ENCODE measurements around the gene ORMDL3. TPM values are rescaled to one million over a fixed set of nuclear protein-coding genes. Genes with fewer than 3 reads are reported as not detected.

ORMDL3 gene
- total RNA-seq, 1 donor from 2014 or later = 37.9 TPM

- TF ChIP-seq CTCF (IDR thresholded peaks at IDR 0.05; ENCODE audit: insufficient read depth, low read length, poor library complexity, severe bottlenecking) = no peak
- no peak for DNase-seq (ENCODE audit: low read depth)
- Histone ChIP-seq H3K36me3 (ENCODE audit: control insufficient read depth, insufficient read depth, low read length) (peaks cover 1% of the 10 kb centered on the region), H3K27me3 (ENCODE audit: control insufficient read depth, insufficient read depth, low read length) (no peaks in the 10 kb centered on the region), H3K4me3 (ENCODE audit: low read depth, low read length) (no peak overlapping the region)
Observed at GRCh38 chr17:39921323-39921722, 6.1 kb downstream of the ORMDL3 start.

GRCh38 chr17:39920218-39921210 lies 6.9 kb downstream of the ORMDL3 start:
- Histone ChIP-seq H3K27me3 (ENCODE audit: control insufficient read depth, insufficient read depth, low read length) (no peaks in the 10 kb centered on the region), H3K4me3 (ENCODE audit: low read depth, low read length) (no peak overlapping the region), H3K36me3 (ENCODE audit: control insufficient read depth, insufficient read depth, low read length) (peaks cover 1% of the 10 kb centered on the region)
- TF ChIP-seq CTCF (IDR thresholded peaks at IDR 0.05; ENCODE audit: insufficient read depth, low read length, poor library complexity, severe bottlenecking) = no peak
- DNase-seq (ENCODE audit: low read depth) = no peak

- no peak for TF ChIP-seq CTCF (IDR thresholded peaks at IDR 0.05; ENCODE audit: insufficient read depth, low read length, poor library complexity, severe bottlenecking)
- H3K27me3 ChIP-seq (ENCODE audit: control insufficient read depth, insufficient read depth, low read length) = no peaks in the 10 kb centered on the region
- H3K36me3 ChIP-seq (ENCODE audit: control insufficient read depth, insufficient read depth, low read length) = peaks cover 1% of the 10 kb centered on the region
- no peak for DNase-seq (ENCODE audit: low read depth)
- H3K4me3 ChIP-seq (ENCODE audit: low read depth, low read length) = no peak overlapping the region
Observed at GRCh38 chr17:39919087-39919683, 8.2 kb downstream of the ORMDL3 start.

- Histone ChIP-seq H3K4me3 (ENCODE audit: low read depth, low read length) (no peak overlapping the region), H3K36me3 (ENCODE audit: control insufficient read depth, insufficient read depth, low read length) (no peaks in the 10 kb centered on the region), H3K27me3 (ENCODE audit: control insufficient read depth, insufficient read depth, low read length) (no peaks in the 10 kb centered on the region)
- peak; percentile 7 for TF ChIP-seq CTCF (IDR thresholded peaks at IDR 0.05; ENCODE audit: insufficient read depth, low read length, poor library complexity, severe bottlenecking)
- no peak for DNase-seq (ENCODE audit: low read depth)
Observed at GRCh38 chr17:39916918-39917317, 10.5 kb downstream of the ORMDL3 start.

GRCh38 chr17:39915559-39915958 lies 11.8 kb downstream of the ORMDL3 start:
- H3K4me3 ChIP-seq (ENCODE audit: low read depth, low read length) = no peak overlapping the region
- DNase-seq (ENCODE audit: low read depth) = no peak
- no peaks in the 10 kb centered on the region for H3K27me3 ChIP-seq (ENCODE audit: control insufficient read depth, insufficient read depth, low read length)
- H3K36me3 ChIP-seq (ENCODE audit: control insufficient read depth, insufficient read depth, low read length) = no peaks in the 10 kb centered on the region
- TF ChIP-seq CTCF (IDR thresholded peaks at IDR 0.05; ENCODE audit: insufficient read depth, low read length, poor library complexity, severe bottlenecking) = no peak

All from kidney epithelial cell (primary cell).